ENCODE measurements around the gene ARCN1. TPM values are rescaled to one million over a fixed set of nuclear protein-coding genes. Genes with fewer than 3 reads are reported as not detected.

ARCN1 gene
- total and polyA plus RNA-seq, 9 of the 15 experiments (the other 6 are each of a cell fraction or from before 2014, with no cell fraction given): 30.0 to 224 (median 76.4) TPM

- ATAC-seq (no peak), FAIRE-seq (no peak)
- in situ Hi-C loops (cut with MboI): no loop called here
- TF ChIP-seq YBX1 (IDR thresholded peaks at IDR 0.05) (no peak), NR2F6 (CRISPR knock-in tag; IDR thresholded peaks at IDR 0.05) (no peak), SUPT5H (IDR thresholded peaks at IDR 0.05) (no peak), PML (IDR thresholded peaks at IDR 0.05; ENCODE audit: low read length) (no peak), POLR2B (IDR thresholded peaks at IDR 0.05; ENCODE audit: low read depth, partially characterized antibody) (no peak), HOXB6 (CRISPR knock-in tag; IDR thresholded peaks at IDR 0.05; ENCODE audit: borderline replicate concordance) (no peak), BRCA1 (IDR thresholded peaks at IDR 0.05) (no peak), BRCA1 (CRISPR knock-in tag; IDR thresholded peaks at IDR 0.05) (no peak), NFATC3 (IDR thresholded peaks at IDR 0.05) (no peak), KAT7 (CRISPR knock-in tag; IDR thresholded peaks at IDR 0.05; ENCODE audit: borderline replicate concordance) (no peak)
- TF ChIP-seq, protein P1, sequence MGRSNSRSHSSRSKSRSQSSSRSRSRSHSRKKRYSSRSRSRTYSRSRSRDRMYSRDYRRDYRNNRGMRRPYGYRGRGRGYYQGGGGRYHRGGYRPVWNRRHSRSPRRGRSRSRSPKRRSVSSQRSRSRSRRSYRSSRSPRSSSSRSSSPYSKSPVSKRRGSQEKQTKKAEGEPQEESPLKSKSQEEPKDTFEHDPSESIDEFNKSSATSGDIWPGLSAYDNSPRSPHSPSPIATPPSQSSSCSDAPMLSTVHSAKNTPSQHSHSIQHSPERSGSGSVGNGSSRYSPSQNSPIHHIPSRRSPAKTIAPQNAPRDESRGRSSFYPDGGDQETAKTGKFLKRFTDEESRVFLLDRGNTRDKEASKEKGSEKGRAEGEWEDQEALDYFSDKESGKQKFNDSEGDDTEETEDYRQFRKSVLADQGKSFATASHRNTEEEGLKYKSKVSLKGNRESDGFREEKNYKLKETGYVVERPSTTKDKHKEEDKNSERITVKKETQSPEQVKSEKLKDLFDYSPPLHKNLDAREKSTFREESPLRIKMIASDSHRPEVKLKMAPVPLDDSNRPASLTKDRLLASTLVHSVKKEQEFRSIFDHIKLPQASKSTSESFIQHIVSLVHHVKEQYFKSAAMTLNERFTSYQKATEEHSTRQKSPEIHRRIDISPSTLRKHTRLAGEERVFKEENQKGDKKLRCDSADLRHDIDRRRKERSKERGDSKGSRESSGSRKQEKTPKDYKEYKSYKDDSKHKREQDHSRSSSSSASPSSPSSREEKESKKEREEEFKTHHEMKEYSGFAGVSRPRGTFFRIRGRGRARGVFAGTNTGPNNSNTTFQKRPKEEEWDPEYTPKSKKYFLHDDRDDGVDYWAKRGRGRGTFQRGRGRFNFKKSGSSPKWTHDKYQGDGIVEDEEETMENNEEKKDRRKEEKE (IDR thresholded peaks at IDR 0.05; ENCODE audit: borderline replicate concordance in 1 of 2, control insufficient read depth in 1 of 2, low read depth in 2 of 2, low read length in 1 of 2): no peak
- TF ChIP-seq, protein P2, sequence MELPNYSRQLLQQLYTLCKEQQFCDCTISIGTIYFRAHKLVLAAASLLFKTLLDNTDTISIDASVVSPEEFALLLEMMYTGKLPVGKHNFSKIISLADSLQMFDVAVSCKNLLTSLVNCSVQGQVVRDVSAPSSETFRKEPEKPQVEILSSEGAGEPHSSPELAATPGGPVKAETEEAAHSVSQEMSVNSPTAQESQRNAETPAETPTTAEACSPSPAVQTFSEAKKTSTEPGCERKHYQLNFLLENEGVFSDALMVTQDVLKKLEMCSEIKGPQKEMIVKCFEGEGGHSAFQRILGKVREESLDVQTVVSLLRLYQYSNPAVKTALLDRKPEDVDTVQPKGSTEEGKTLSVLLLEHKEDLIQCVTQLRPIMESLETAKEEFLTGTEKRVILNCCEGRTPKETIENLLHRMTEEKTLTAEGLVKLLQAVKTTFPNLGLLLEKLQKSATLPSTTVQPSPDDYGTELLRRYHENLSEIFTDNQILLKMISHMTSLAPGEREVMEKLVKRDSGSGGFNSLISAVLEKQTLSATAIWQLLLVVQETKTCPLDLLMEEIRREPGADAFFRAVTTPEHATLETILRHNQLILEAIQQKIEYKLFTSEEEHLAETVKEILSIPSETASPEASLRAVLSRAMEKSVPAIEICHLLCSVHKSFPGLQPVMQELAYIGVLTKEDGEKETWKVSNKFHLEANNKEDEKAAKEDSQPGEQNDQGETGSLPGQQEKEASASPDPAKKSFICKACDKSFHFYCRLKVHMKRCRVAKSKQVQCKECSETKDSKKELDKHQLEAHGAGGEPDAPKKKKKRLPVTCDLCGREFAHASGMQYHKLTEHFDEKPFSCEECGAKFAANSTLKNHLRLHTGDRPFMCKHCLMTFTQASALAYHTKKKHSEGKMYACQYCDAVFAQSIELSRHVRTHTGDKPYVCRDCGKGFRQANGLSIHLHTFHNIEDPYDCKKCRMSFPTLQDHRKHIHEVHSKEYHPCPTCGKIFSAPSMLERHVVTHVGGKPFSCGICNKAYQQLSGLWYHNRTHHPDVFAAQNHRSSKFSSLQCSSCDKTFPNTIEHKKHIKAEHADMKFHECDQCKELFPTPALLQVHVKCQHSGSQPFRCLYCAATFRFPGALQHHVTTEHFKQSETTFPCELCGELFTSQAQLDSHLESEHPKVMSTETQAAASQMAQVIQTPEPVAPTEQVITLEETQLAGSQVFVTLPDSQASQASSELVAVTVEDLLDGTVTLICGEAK (IDR thresholded peaks at IDR 0.05): no peak
- TF ChIP-seq, protein P2 (CRISPR knock-in tag; IDR thresholded peaks at IDR 0.05): no peak
Observed at GRCh38 chr11:118649941-118650340, 77.7 kb downstream of the ARCN1 start.

More at GRCh38 chr11:118649941-118650340, 77.7 kb downstream of the ARCN1 start:
- no TSS peak for BruUV-seq (replicated peaks)
- Histone ChIP-seq H3K4me3 (no peak overlapping the region), H3K9me1 (ENCODE audit: control insufficient read depth, insufficient read depth, low read length) (no peaks in the 10 kb centered on the region), H3K9ac (ENCODE audit: insufficient read depth in 1 of 2, low read depth in 2 of 2, low read length in 2 of 2) (no peak overlapping the region), H3K4me1 (replicated peaks in 1 of 2; ENCODE audit: control insufficient read depth in 2 of 2, insufficient read depth in 2 of 2, low read length in 2 of 2) (peaks cover 0 to 10% of the 10 kb centered on the region in 2 experiments; a peak in 1 of 5 replicates), H3K27me3 (ENCODE audit: control insufficient read depth in 2 of 2, insufficient read depth in 2 of 2, low read length in 2 of 2) (no peaks in the 10 kb centered on the region), H4K20me1 (replicated peaks; ENCODE audit: control insufficient read depth, insufficient read depth, low read length) (no peaks in the 10 kb centered on the region), H3K4me2 (ENCODE audit: insufficient read depth, low read length) (no peak overlapping the region), H2AFZ (ENCODE audit: low read depth, low read length) (no peak overlapping the region), H3K36me3 (ENCODE audit: control insufficient read depth, insufficient read depth, low read length) (peaks cover 39% of the 10 kb centered on the region; the same call in 2 of the 3 replicates), H3K9me3 (replicated peaks; ENCODE audit: control insufficient read depth, insufficient read depth, low read depth, low read length) (no peaks in the 10 kb centered on the region), H3K79me2 (ENCODE audit: control insufficient read depth, insufficient read depth, low read length) (no peaks in the 10 kb centered on the region), H3K27ac (ENCODE audit: extremely low read depth, low read depth, low read length) (no peak overlapping the region)
- no peak for DNase-seq (ENCODE audit: extremely low read depth in 1 of 4, low spot score in 3 of 4)
- ChIA-PET CTCF (ENCODE audit: low intra/inter-chr PET ratio) (no interaction called here), POLR2A (no interaction called here)
- intact Hi-C loops (cut with micrococcal nuclease): loop anchor here (10.0 kb wide), 1 partner anchor 305 kb away; the partner anchor contains the start of gene UPK2
- WGBS (ENCODE audit: insufficient coverage, low coverage, missing lambda C conversion rate): 90% methylated on average over 6 of the region's 10 CpGs

Measured in K562 (cell line).